HG03280 (cell line): ENCODE data around the gene PRB4.
"Not testable (repeated sequence)": the region's sequence is repeated elsewhere in the genome, so short reads cannot be mapped to it uniquely, and the experiment has no call there.

Experiments used
- ATAC-seq: cut with Tn5 transposase; IDR thresholded peaks from one replicate; pipeline ENCODE4 v1.9.1; 2021; ENCODE audit warnings: mild to moderate bottlenecking, moderate library complexity; ENCODE audit not compliant: unreplicated experiment

PRB4 gene

DNA sequence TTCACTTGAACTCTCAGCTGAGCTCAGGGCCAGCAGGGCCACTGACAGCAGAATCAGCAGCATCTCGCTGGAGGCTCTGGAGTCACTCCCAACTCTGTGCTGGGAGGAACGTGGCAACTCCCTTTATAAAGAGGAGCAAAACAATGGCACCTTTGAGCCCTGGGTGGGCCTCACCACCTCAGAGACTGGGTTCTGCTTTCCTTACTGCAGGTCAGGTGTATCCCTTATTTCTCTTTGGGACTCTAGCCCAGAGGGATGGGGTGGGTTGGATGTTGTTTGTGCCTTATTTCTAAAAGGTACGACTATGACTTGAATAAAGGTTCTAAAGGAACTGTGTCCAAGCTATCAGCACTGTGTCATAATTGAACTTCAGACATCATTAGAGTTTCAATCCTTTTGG, at the start of gene PRB4:
Gene PRB4, minus strand, starts transcription at position 101 of the 400 bp plus-strand sequence. Its CDS starts 38 bp downstream, at position 63.
- no peak for ATAC-seq

DNA sequence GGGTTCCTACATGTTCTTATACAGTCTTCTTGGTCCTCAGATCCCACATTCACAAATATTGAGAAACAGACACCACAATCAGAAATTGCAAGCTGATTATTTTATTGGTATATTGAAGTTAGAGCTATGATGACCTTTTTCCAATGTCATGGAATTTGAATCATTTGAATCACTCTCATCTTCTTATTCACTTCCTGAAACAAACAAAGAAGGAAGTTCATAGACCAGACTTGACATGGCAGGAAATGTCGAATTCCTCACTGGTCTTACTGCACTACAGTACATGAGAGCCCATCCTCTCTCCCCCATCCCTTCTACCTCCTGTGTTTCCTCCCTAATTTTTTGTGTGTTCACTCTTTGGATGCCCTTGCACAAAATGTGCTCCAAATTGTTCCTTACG, 41.5 kb upstream of the PRB4 start:
- ATAC-seq, result not testable (repeated sequence)

DNA sequence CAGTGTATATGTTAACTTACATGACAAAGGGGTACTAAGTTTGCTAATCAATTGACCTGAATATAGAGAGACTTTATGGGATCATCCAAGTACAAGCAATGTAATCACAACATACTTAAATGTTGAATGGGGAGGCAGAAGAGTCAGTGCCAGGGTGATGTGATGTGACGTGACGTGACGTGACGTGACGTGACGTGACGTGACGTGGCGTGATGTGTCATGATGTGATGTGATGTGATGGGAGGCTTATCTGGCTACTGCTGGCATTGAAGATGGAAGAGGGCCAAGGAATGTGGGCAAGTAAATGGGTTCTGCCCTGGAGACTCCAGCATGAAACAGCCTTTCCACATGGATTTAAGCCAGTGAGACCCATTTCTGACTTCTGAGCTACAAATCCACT, 38.2 kb upstream of the PRB4 start:
- ATAC-seq, result no peak

DNA sequence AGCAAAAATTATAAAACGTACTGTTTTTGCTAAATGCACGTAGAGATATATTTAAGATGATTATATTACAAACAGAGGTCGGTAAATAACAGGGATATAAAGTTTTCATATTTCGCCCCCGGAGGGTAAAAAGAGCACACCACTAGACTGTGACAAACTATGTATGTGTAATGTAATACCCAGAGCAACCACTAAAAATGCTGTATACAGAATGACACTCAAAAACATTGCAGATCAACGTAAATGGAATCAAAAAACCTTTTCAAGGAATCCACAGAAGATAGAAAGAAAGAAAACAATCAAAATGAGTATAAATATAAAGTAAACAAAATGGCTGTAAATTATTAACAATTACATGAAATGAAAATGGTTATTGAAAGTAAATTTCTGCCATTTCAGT, 37.6 kb upstream of the PRB4 start:
- no peak for ATAC-seq

DNA sequence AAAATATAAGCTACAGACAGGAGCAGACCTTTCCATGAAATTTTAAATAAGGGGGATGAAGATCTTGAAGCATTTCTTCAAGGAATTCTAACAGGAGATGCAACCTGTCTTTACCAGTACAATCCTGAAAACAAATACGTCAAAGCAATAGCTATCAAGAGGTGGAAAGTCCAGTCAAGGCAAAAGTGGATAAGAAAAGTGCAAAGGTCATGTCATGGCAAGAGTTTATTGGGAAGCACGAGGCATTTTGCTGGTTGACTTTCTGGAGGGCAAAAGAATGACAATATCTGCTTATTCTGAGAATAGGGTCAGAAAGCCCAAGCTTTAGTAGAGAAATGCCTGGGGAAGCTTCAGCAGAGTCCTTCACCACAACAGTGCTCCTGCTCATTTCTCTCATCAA, 34.3 kb upstream of the PRB4 start:
- no peak for ATAC-seq

DNA sequence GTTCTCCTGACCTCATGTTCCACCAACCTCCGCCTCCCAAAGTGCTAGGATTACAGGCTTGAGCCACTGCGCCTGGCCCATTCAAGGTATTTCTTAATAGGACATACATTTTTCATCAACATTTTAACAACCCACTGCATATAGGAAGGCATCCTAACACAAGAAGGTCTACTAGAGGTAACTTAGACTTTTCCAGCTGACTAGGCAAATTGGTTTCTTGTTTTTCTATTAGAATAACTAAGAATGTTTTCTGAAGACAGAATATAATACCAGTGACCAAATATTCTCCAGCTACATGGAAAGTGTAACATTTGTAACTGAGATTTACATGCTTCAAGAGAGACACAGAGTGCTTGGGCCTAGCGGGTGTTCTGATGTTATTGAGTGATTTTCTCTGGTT, 14.2 kb upstream of the PRB4 start:
- no peak for ATAC-seq

DNA sequence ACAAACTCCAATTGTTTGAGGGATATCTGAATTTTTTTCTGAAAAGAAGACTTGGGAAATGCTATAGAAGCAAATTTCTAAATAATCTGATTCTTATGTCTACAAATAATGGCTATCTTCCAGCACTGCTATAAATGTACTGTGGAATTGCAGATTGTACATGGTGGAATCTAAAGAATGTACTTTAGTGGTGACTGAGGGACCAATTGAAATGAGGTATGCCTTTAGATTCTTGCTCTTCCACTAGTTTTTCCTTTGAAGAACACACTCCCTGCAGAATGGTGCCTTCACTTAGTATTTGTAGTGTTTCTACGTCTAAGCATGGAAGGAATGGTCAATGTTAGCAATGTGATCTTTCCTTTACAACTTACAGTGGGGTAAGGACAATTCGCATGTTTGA, 11.7 kb upstream of the PRB4 start:
- ATAC-seq, result no peak

DNA sequence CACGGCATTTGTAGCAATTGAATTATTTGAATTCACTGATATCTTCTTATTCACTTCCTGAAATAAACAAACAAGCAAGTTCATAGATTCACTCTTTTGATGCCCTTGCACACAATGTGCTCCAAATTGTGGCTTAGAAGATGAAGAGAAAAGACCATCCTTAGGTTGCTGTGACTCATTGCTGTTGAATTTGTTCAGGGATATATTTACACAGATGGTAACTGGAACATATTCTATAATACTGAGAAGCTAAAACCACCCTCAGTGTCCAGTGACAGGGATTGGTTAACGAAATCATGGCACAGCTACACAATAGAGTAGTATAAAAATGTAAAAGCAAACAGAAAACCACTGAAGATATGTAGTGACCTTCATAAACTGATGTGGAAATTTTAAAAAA, 3.1 kb downstream of the PRB4 start:
- ATAC-seq, result no peak

DNA sequence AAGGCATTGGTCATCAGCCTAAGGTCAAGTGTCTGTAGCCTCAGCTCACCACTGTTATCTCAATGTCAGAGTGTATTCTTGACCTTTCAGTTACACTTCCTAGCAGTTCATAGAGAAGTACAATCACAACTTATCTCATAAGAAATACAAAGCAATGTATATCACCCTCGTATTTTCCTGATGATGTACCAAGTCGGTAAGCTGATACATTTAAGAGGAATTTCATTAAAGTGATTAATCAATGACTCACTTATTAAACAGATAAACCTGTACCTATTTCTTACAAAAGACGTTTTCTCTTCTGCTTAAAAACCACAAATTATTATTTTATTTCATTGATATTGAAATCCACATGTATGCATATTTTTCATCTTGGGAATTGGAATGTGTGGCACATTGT, 36.8 kb downstream of the PRB4 start:
- ATAC-seq, result no peak

DNA sequence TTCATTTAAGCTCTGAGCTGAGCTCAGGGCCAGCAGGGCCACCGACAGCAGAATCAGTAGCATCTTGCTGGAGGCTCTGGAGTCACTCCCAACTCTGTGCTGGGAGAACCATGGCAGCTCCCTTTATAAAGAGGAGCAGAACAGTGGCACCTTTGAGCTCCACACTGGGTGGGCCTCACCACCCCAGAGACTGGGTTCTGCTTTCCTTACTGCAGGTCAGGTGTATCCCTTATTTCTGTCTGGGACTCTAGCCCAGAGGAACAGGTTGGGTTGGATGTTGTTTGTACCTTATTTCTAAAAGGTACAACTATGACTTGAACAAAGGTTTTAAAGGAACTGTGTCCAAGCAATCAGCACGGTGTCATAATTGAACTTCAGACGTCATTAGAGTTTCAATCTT, 40.6 kb downstream of the PRB4 start, which contains the start of gene PRB3:
Gene PRB3, minus strand, starts transcription at position 101 of the 400 bp plus-strand sequence. Its CDS starts 38 bp downstream, at position 63.
- ATAC-seq, result no peak

DNA sequence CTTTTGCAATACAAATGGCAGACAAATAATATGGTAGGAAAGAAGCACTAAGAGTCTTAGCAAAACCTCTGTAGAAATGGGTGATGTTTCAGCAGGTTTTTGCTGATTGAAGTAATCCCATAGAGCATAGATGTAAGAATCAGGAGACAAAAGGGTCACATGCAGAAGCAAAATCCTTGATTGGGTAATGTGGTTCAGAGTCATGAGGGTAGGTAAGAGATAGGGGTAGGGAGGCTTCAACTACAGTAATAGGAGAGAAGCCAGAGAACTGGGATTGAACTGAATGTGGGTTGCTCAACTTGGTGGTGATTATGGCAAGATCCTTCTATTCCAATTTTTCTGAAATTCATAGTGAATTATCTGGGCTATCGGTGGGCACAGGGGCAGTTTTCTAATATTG, 45.7 kb downstream of the PRB4 start:
- no peak for ATAC-seq
